Measurements from ENCODE around the gene CLDN19.

The CLDN19 gene, protein sequence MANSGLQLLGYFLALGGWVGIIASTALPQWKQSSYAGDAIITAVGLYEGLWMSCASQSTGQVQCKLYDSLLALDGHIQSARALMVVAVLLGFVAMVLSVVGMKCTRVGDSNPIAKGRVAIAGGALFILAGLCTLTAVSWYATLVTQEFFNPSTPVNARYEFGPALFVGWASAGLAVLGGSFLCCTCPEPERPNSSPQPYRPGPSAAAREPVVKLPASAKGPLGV

GRCh38 chr1:42739753-42740700, at the start of gene CLDN19:
Gene CLDN19 (minus strand): TSS chr1:42740236. CDS start chr1:42740063, 173 bp downstream.
- no peak within 1 kb of the TSS for H3K4me3 ChIP-seq (ENCODE audit: low read depth, low read length)
- in situ Hi-C loops (cut with HindIII; ENCODE audit: low sequenced_read_pairs): no loop called here
- DNase-seq (ENCODE audit: low read depth): no peak
- TF ChIP-seq, protein P1, sequence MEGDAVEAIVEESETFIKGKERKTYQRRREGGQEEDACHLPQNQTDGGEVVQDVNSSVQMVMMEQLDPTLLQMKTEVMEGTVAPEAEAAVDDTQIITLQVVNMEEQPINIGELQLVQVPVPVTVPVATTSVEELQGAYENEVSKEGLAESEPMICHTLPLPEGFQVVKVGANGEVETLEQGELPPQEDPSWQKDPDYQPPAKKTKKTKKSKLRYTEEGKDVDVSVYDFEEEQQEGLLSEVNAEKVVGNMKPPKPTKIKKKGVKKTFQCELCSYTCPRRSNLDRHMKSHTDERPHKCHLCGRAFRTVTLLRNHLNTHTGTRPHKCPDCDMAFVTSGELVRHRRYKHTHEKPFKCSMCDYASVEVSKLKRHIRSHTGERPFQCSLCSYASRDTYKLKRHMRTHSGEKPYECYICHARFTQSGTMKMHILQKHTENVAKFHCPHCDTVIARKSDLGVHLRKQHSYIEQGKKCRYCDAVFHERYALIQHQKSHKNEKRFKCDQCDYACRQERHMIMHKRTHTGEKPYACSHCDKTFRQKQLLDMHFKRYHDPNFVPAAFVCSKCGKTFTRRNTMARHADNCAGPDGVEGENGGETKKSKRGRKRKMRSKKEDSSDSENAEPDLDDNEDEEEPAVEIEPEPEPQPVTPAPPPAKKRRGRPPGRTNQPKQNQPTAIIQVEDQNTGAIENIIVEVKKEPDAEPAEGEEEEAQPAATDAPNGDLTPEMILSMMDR (IDR thresholded peaks at IDR 0.05; ENCODE audit: low read depth, low read length, missing control alignments): no peak

- DNase-seq (ENCODE audit: low read depth): no peak
- H3K4me3 ChIP-seq (ENCODE audit: low read depth, low read length): no peak overlapping the region
- in situ Hi-C loops (cut with HindIII; ENCODE audit: low sequenced_read_pairs): no loop called here
- TF ChIP-seq, protein P1 (IDR thresholded peaks at IDR 0.05; ENCODE audit: low read depth, low read length, missing control alignments): no peak
Observed at GRCh38 chr1:42788021-42788420, 48.0 kb upstream of the CLDN19 start.

DNA sequence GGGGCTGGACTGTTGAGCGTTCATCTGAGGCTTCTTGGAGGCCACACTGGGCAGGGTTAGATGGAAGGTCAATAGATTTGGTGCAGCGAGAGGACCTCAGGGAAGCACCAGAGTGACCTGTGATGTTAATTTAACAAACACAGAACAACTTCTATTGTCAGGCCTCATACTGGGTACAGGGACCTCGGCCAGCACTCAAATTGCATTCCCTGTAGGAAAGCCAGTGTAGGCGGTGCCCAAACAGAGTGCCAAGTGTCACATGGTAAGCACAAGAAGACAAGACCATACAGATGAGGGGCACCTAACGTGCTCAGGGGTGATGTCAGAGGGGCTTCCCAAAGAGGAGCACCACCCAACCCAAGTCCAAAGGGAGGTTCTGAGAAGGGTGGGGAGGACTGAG, 46.1 kb upstream of the CLDN19 start:
- TF ChIP-seq, protein P1 (IDR thresholded peaks at IDR 0.05; ENCODE audit: low read depth, low read length, missing control alignments): no peak
- H3K4me3 ChIP-seq (ENCODE audit: low read depth, low read length): no peak overlapping the region
- in situ Hi-C loops (cut with HindIII; ENCODE audit: low sequenced_read_pairs): no loop called here
- no peak for DNase-seq (ENCODE audit: low read depth)

DNA sequence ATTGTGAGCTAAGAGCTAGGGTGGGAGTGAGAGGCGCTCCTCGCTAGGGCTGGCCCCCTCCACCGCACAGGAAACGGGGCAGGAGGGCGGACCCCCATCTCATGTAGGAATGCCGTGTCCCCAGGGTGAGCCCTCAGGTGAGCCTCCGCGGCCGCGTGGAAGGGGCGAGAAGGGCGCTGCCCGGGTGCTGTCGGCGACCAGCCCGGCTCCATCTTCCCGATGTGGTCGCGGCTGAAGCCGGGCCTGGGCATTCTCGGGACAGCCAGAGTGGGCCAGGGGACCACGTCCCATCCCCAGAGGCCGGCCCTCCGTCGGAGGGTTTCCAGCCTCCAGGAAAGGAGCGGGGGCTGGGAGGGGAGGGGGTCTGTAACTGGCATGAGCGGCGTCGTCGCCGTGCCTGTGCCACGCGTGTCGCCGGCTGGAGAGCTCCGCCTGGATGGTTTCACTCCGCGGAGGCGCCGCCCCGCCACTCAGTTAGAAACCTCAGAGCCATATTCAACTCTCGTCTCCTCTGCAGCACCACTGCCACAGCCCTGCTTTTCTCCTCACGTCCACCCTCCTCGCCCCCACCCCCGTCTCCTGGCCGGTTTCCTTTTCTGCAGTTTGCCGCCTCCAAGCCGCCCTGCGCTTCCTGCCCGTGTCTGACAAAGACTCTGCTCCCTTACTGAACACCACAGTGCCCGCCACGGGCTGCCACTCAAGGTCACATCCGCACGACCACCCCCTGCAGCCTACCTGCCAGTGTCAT, 45.1 kb upstream of the CLDN19 start, which contains the start of gene TMEM269:
TMEM269 (plus strand) TSS at position 46 of the 748 bp plus-strand sequence. CDS start 4,903 bp downstream, outside the sequence.
- DNase-seq (ENCODE audit: low read depth): no peak
- TF ChIP-seq, protein P1 (IDR thresholded peaks at IDR 0.05; ENCODE audit: low read depth, low read length, missing control alignments): no peak
- in situ Hi-C loops (cut with HindIII; ENCODE audit: low sequenced_read_pairs): no loop called here
- peak within 1 kb of the TSS; percentile 36 for H3K4me3 ChIP-seq (ENCODE audit: low read depth, low read length)

- peak overlapping the region; percentile 36 for H3K4me3 ChIP-seq (ENCODE audit: low read depth, low read length)
- in situ Hi-C loops (cut with HindIII; ENCODE audit: low sequenced_read_pairs): no loop called here
- TF ChIP-seq, protein P1 (IDR thresholded peaks at IDR 0.05; ENCODE audit: low read depth, low read length, missing control alignments): no peak
- no peak for DNase-seq (ENCODE audit: low read depth)
Observed at GRCh38 chr1:42784547-42784945, 44.5 kb upstream of the CLDN19 start.

GRCh38 chr1:42783092-42783491, 43.1 kb upstream of the CLDN19 start:
- H3K4me3 ChIP-seq (ENCODE audit: low read depth, low read length): no peak overlapping the region
- in situ Hi-C loops (cut with HindIII; ENCODE audit: low sequenced_read_pairs): no loop called here
- DNase-seq (ENCODE audit: low read depth): no peak
- TF ChIP-seq, protein P1 (IDR thresholded peaks at IDR 0.05; ENCODE audit: low read depth, low read length, missing control alignments): no peak
